Endothelial cell of umbilical vein (primary cell): Measurements from ENCODE around the gene TAS1R3. TPM values are rescaled to one million over a fixed set of nuclear protein-coding genes. Genes with fewer than 3 reads are reported as not detected.

ENCODE experiments used
- BruUV-seq: library from RNA; stranded (reverse); fragments of 400-500 nt; replicated peaks from 2 replicates; lab custom pipeline; 2021; lab: Mats Ljungman, UMichigan
- CTCF ChIA-PET: fragments of 300-600, 350-600 bp; sonication (Branson Sonifier 250); formaldehyde crosslinking; loops from one replicate; lab custom pipeline; 2021; ENCODE audit warnings: antibody characterized with exemption, inconsistent platforms; lab: Charles Lee
- POLR2A ChIA-PET: fragments of 300-600, 350-600 bp; sonication (Branson Sonifier 250); formaldehyde crosslinking; loops from one replicate; lab custom pipeline; 2021; ENCODE audit warnings: antibody characterized with exemption, inconsistent platforms; lab: Charles Lee
- DNase-seq: peaks from one replicate; pipeline ENCODE4 v3.0.0-alpha.2; 2011; ENCODE audit warnings: low read depth, low spot score
- FAIRE-seq: peaks from 2 replicates; lab custom pipeline; 2011; peaks lifted over from hg19 to GRCh38; lab: Jason Lieb, UNC
- H2AFZ ChIP-seq: 2 replicates; pipeline ENCODE4 v1.6.0; 2012; ENCODE audit warnings: low read depth, low read length, control low read depth, inconsistent platforms
- H3K27ac ChIP-seq: 2 replicates; pipeline ENCODE4 v1.5.1; 2011; ENCODE audit warnings: low read depth, mild to moderate bottlenecking, control low read depth, low read length, moderate library complexity; ENCODE audit not compliant: insufficient read depth
- H3K27me3 ChIP-seq, 2 experiments: 2 replicates each; pipeline versions ENCODE4 v1.6.0 to v1.6.1; 2011; ENCODE audit warnings: low read length in 2 of 2, mixed read lengths in 1 of 2; ENCODE audit not compliant: control insufficient read depth in 2 of 2, insufficient read depth in 2 of 2
- H3K36me3 ChIP-seq, 2 experiments: 2 replicates in 1 of 2; 3 replicates in 1 of 2; pipeline ENCODE4 v1.5.1; 2011; ENCODE audit warnings: low read length in 2 of 2, mild to moderate bottlenecking in 1 of 2, moderate library complexity in 1 of 2; ENCODE audit not compliant: control insufficient read depth in 2 of 2, insufficient read depth in 2 of 2; ENCODE audit errors: extremely low read depth in 1 of 2
- H3K4me1 ChIP-seq: 3 replicates; pipeline ENCODE4 v1.5.1; 2011; ENCODE audit warnings: mild to moderate bottlenecking, low read length; ENCODE audit not compliant: control insufficient read depth, insufficient read depth; ENCODE audit errors: extremely low read depth
- H3K4me2 ChIP-seq: 2 replicates; pipeline ENCODE4 v1.6.1; 2011; ENCODE audit warnings: low read length, control low read depth, mixed read lengths; ENCODE audit not compliant: insufficient read depth
- H3K4me3 ChIP-seq, 3 experiments: fragments of 200-600 bp in 1 of 3; sonication (generic), shearing (Covaris generic) in 1 of 3; replicated peaks in 1 of 3; 2 replicates each; pipeline ENCODE4 v1.5.1; 2011 to 2016; ENCODE audit warnings: control low read depth in 3 of 3, low read length in 3 of 3, mild to moderate bottlenecking in 2 of 3, inconsistent platforms in 1 of 3, low read depth in 1 of 3, moderate library complexity in 1 of 3; ENCODE audit not compliant: insufficient read depth in 1 of 3
- H3K79me2 ChIP-seq: 2 replicates; pipeline ENCODE4 v1.6.0; 2012; ENCODE audit warnings: low read length, inconsistent platforms; ENCODE audit not compliant: control insufficient read depth, insufficient read depth
- H3K9ac ChIP-seq: replicated peaks from 2 replicates; pipeline ENCODE3; 2011; ENCODE audit warnings: low read length, control low read depth; ENCODE audit not compliant: insufficient read depth; ENCODE audit errors: extremely low read depth
- H3K9me1 ChIP-seq: replicated peaks from 3 replicates; pipeline ENCODE4 v1.6.0; 2011; ENCODE audit warnings: mild to moderate bottlenecking, low read length; ENCODE audit not compliant: control insufficient read depth, insufficient read depth; ENCODE audit errors: extremely low read depth
- H3K9me3 ChIP-seq: replicated peaks from 2 replicates; pipeline ENCODE4 v1.5.1; 2012; ENCODE audit warnings: low read length, inconsistent platforms; ENCODE audit not compliant: control insufficient read depth, insufficient read depth
- H4K20me1 ChIP-seq: replicated peaks from 2 replicates; pipeline ENCODE3; 2011; ENCODE audit warnings: mild to moderate bottlenecking, low read length; ENCODE audit not compliant: control insufficient read depth, insufficient read depth; ENCODE audit errors: extremely low read depth
- CTCF ChIP-seq, 2 donors: IDR thresholded peaks; 1 replicate in 1 of 2; 2 replicates in 1 of 2; pipeline ENCODE4 v1.5.1; 2011; ENCODE audit warnings: low read length in 2 of 2, mild to moderate bottlenecking in 2 of 2, moderate library complexity in 2 of 2, control low read depth in 1 of 2, inconsistent platforms in 1 of 2, low read depth in 1 of 2; ENCODE audit not compliant: insufficient read depth in 1 of 2; ENCODE audit errors: extremely low read depth in 1 of 2
- GATA2 ChIP-seq: IDR thresholded peaks from 2 replicates; pipeline ENCODE4 v1.7.0; 2011; ENCODE audit warnings: low read depth, mild to moderate bottlenecking, moderate library complexity, mixed read lengths, low read length; ENCODE audit not compliant: insufficient read length, insufficient read depth
- JUN ChIP-seq: IDR thresholded peaks from 2 replicates; pipeline ENCODE4 v1.6.1; 2011; ENCODE audit warnings: borderline replicate concordance, low read depth; ENCODE audit not compliant: insufficient read length, insufficient read depth
- MAX ChIP-seq: IDR thresholded peaks from 2 replicates; pipeline ENCODE4 v1.6.1; 2011; ENCODE audit not compliant: insufficient read depth, insufficient read length
- MYC ChIP-seq: IDR thresholded peaks from one replicate; pipeline ENCODE4 v1.6.1; 2011; ENCODE audit warnings: mild to moderate bottlenecking, low read depth, low read length
- POLR2A ChIP-seq: IDR thresholded peaks from 2 replicates; pipeline ENCODE4 v1.6.1; 2012; ENCODE audit warnings: low read depth, mild to moderate bottlenecking, control low read depth, low read length
- POLR2AphosphoS5 ChIP-seq: IDR thresholded peaks from 2 replicates; pipeline ENCODE4 v1.6.1; 2012; ENCODE audit warnings: low read depth, mild to moderate bottlenecking, control low read depth, low read length, moderate library complexity; ENCODE audit not compliant: insufficient read depth
- dilution Hi-C: fragments of 300-500 bp; cut with MboI; formaldehyde crosslinking; loops from one replicate; pipeline ENCODE4 v1.15.0; 2019; ENCODE audit warnings: low sequenced_read_pairs; ENCODE audit not compliant: extremely low pct_ligation_motif_present
- intact Hi-C: fragments of 100-400 bp; cut with micrococcal nuclease; formaldehyde crosslinking; loops from one replicate; pipeline ENCODE4 v1.10.0; 2022
- polyA plus RNA-seq, 4 experiments: library from polyadenylated mRNA; depleted of rRNA in 3 of 4; stranded (reverse) in 3 of 4; unstranded in 1 of 4; fragments of >200 nt; gene quantifications; 2 replicates each; pipeline versions ENCODE4 v1.2.1 to v1.2.3, GENCODE V29; 2011 to 2012; ENCODE audit warnings: missing spikeins in 1 of 4
- total RNA-seq: library from RNA; stranded (reverse); gene quantifications from 2 replicates; pipeline ENCODE4 v1.2.3, GENCODE V29; 2021

TAS1R3 gene
- total and polyA plus RNA-seq, 2 donors (not counting 3 experiments of a cell fraction or from before 2014, with no cell fraction given): 0.26 to 0.38 TPM

GRCh38 chr1:1345384-1345783 is 14.3 kb downstream of the TAS1R3 start:
- Histone ChIP-seq H3K4me1 (peaks cover 10% of the 10 kb centered on the region), H3K9me3 (no peaks in the 10 kb centered on the region), H4K20me1 (no peaks in the 10 kb centered on the region), H3K4me3 (no peak overlapping the region), H3K9ac (no peak overlapping the region), H3K27ac (no peak overlapping the region), H3K27me3 (no peaks in the 10 kb centered on the region), H2AFZ (no peak overlapping the region), H3K36me3 (peaks cover 0 to 7% of the 10 kb centered on the region in 2 experiments), H3K4me2 (no peak overlapping the region), H3K79me2 (peaks cover 33% of the 10 kb centered on the region), H3K9me1 (no peaks in the 10 kb centered on the region)
- ChIA-PET CTCF (interaction anchor here (2.0 kb wide), 1 partner anchor 27 kb away, joined by 6 read pairs; no protein-coding TSS in a partner anchor), POLR2A (no interaction called here)
- TF ChIP-seq GATA2: no peak
- no peak for TF ChIP-seq POLR2A
- TF ChIP-seq POLR2AphosphoS5: no peak
- no peak for TF ChIP-seq MAX
- TF ChIP-seq CTCF (IDR thresholded peaks at IDR 0.05; ENCODE audit: extremely low read depth in 1 of 2, insufficient read depth in 1 of 2, low read depth in 1 of 2, low read length in 2 of 2): no peak
- no peak for TF ChIP-seq JUN
- no peak for TF ChIP-seq MYC
- FAIRE-seq: no peak
- dilution Hi-C loops: no loop called here
- no peak for DNase-seq
- no TSS peak for BruUV-seq
- intact Hi-C loops: no loop called here
